Caco-2 (cell line): Measurements from ENCODE around the gene ADAM17. TPM values are rescaled to one million over a fixed set of nuclear protein-coding genes. Genes with fewer than 3 reads are reported as not detected.

Experiments
- BruUV-seq: library from RNA; stranded (reverse); fragments of 400-500 nt; replicated peaks from 2 replicates; lab custom pipeline; 2021; lab: Mats Ljungman, UMichigan
- CTCF ChIA-PET: fragments of 300-600 bp; sonication (Branson Sonifier 250); formaldehyde crosslinking; loops from one replicate; lab custom pipeline; 2022; ENCODE audit warnings: antibody characterized with exemption; lab: Charles Lee
- POLR2A ChIA-PET: fragments of 300-600 bp; sonication (Branson Sonifier 250); formaldehyde crosslinking; loops from one replicate; lab custom pipeline; 2022; ENCODE audit warnings: antibody characterized with exemption; lab: Charles Lee
- DNase-seq, 2 experiments: peaks; one replicate each; pipeline versions ENCODE4 v3.0.0 to v3.0.0-alpha.2; 2020 to 2022
- H3K27me3 ChIP-seq: replicated peaks from 2 replicates; pipeline ENCODE4 v1.6.0; 2011; ENCODE audit warnings: low read length; ENCODE audit not compliant: control insufficient read depth, insufficient read depth
- H3K36me3 ChIP-seq: 2 replicates; pipeline ENCODE4 v1.5.1; 2011; ENCODE audit warnings: low read length; ENCODE audit not compliant: control insufficient read depth, insufficient read depth
- H3K4me1 ChIP-seq: fragments of 250-450 bp; sonication (Bioruptor Pico); 2 replicates; pipeline ENCODE4 v1.5.1; 2020; ENCODE audit warnings: mild to moderate bottlenecking
- H3K4me3 ChIP-seq: 2 replicates; pipeline ENCODE4 v1.5.1; 2011; ENCODE audit warnings: low read depth, mild to moderate bottlenecking, control low read depth, low read length
- H3K9me3 ChIP-seq: fragments of 250-450 bp; sonication (Bioruptor Pico); 2 replicates; pipeline ENCODE4 v1.5.1; 2020; ENCODE audit warnings: mild to moderate bottlenecking, moderate library complexity
- H3K27ac Mint-ChIP-seq: one replicate; pipeline ENCODE4 v1.8.0; 2022; ENCODE audit warnings: mixed read lengths; ENCODE audit not compliant: unreplicated experiment
- H3K27me3 Mint-ChIP-seq: one replicate; pipeline ENCODE4 v1.8.0; 2022; ENCODE audit warnings: mixed read lengths; ENCODE audit not compliant: insufficient read depth, unreplicated experiment
- H3K36me3 Mint-ChIP-seq: one replicate; pipeline ENCODE4 v1.8.0; 2022; ENCODE audit warnings: mild to moderate bottlenecking, mixed read lengths; ENCODE audit not compliant: insufficient read depth, unreplicated experiment
- H3K4me1 Mint-ChIP-seq: one replicate; pipeline ENCODE4 v1.8.0; 2022; ENCODE audit warnings: low read depth, mixed read lengths; ENCODE audit not compliant: unreplicated experiment
- H3K4me3 Mint-ChIP-seq: one replicate; pipeline ENCODE4 v1.8.0; 2022; ENCODE audit warnings: mild to moderate bottlenecking, moderate library complexity, mixed read lengths; ENCODE audit not compliant: unreplicated experiment
- H3K9me3 Mint-ChIP-seq: one replicate; pipeline ENCODE4 v1.8.0; 2022; ENCODE audit warnings: mixed read lengths; ENCODE audit not compliant: unreplicated experiment
- CTCF ChIP-seq, 2 experiments: fragments of 200-600 bp in 1 of 2; IDR thresholded peaks; 1 replicate in 1 of 2; 2 replicates in 1 of 2; pipeline versions ENCODE4 v1.5.1 to v1.8.0; 2011 to 2022; ENCODE audit warnings: antibody characterized with exemption in 1 of 2, control low read depth in 1 of 2, inconsistent platforms in 1 of 2, low read depth in 1 of 2, low read length in 1 of 2, mild to moderate bottlenecking in 1 of 2, moderate library complexity in 1 of 2; ENCODE audit not compliant: insufficient read depth in 1 of 2, severe bottlenecking in 1 of 2, unreplicated experiment in 1 of 2
- intact Hi-C: fragments of 100-400 bp; cut with micrococcal nuclease; formaldehyde crosslinking; loops from one replicate; pipeline ENCODE4 v1.10.0; 2022; ENCODE audit not compliant: unreplicated experiment
- total RNA-seq: library from RNA; stranded (reverse); gene quantifications from 2 replicates; pipeline ENCODE4 v1.2.3, GENCODE V29; 2022

Gene ADAM17
- total RNA-seq, 1 experiment from 2014 or later, result 40.5 TPM

GRCh38 chr2:9477914-9478313 lies 77.7 kb downstream of the ADAM17 start:
- peaks cover 2% of the 10 kb centered on the region; the same call in 1 of the 2 replicates for H3K36me3 ChIP-seq
- no peaks in the 10 kb centered on the region; the same call in 1 of the 2 replicates for H3K4me1 ChIP-seq
- no peaks in the 10 kb centered on the region for H3K27me3 ChIP-seq
- Mint-ChIP-seq H3K4me1 (no peaks in the 10 kb centered on the region), H3K9me3 (no peaks in the 10 kb centered on the region), H3K27me3 (no peaks in the 10 kb centered on the region), H3K36me3 (peaks cover 52% of the 10 kb centered on the region), H3K4me3 (no peak overlapping the region), H3K27ac (no peak overlapping the region)
- BruUV-seq, result no TSS peak
- CTCF ChIA-PET, result no interaction called here
- no peak for DNase-seq
- H3K4me3 ChIP-seq, result no peak overlapping the region
- intact Hi-C loops, result no loop called here
- no peak for TF ChIP-seq CTCF (IDR thresholded peaks at IDR 0.05; ENCODE audit: insufficient read depth in 1 of 2, low read depth in 1 of 2, low read length in 1 of 2, severe bottlenecking in 1 of 2, unreplicated experiment in 1 of 2)
- POLR2A ChIA-PET, result no interaction called here
- H3K9me3 ChIP-seq, result no peaks in the 10 kb centered on the region

GRCh38 chr2:9474361-9475057 lies 81.1 kb downstream of the ADAM17 start, which contains the start of gene IAH1:
TSS of gene IAH1 (plus strand) at chr2:9474551. CDS start at chr2:9474567, 16 bp downstream.
- no peaks in the 10 kb centered on the region for H3K9me3 ChIP-seq
- Mint-ChIP-seq H3K9me3 (no peaks in the 10 kb centered on the region), H3K36me3 (peaks cover 58% of the 10 kb centered on the region), H3K4me1 (no peaks in the 10 kb centered on the region), H3K27ac (peak within 1 kb of the TSS; percentile 72), H3K4me3 (peak within 1 kb of the TSS; percentile 74), H3K27me3 (no peaks in the 10 kb centered on the region)
- ChIA-PET POLR2A (interaction anchor here (0.6 to 1.0 kb wide), 3 partner anchors 22 to 81 kb away, joined by 3 to 5 read pairs (median 3); no protein-coding TSS in a partner anchor), CTCF (interaction anchor here (0.6 to 2.3 kb wide), 2 partner anchors 10 to 81 kb away, joined by 3 to 6 read pairs; partner anchors contain the start of gene ADAM17)
- BruUV-seq, result no TSS peak
- H3K4me3 ChIP-seq, result peak within 1 kb of the TSS; percentile 72
- no peaks in the 10 kb centered on the region for H3K27me3 ChIP-seq
- H3K36me3 ChIP-seq, result peaks cover 4% of the 10 kb centered on the region; the same call in 1 of the 2 replicates
- no peak for TF ChIP-seq CTCF (IDR thresholded peaks at IDR 0.05; ENCODE audit: insufficient read depth in 1 of 2, low read depth in 1 of 2, low read length in 1 of 2, severe bottlenecking in 1 of 2, unreplicated experiment in 1 of 2)
- DNase-seq, result peak; percentile 49 to 70
- no peaks in the 10 kb centered on the region for H3K4me1 ChIP-seq
- intact Hi-C loops, result no loop called here

- no peaks in the 10 kb centered on the region for H3K27me3 ChIP-seq
- Mint-ChIP-seq H3K36me3 (peaks cover 59% of the 10 kb centered on the region), H3K9me3 (no peaks in the 10 kb centered on the region), H3K4me3 (peak overlapping the region; percentile 74), H3K27me3 (no peaks in the 10 kb centered on the region), H3K4me1 (no peaks in the 10 kb centered on the region), H3K27ac (no peak overlapping the region)
- POLR2A ChIA-PET, result interaction anchor here (0.8 kb wide), 1 partner anchor 52 kb away, joined by 5 read pairs; no protein-coding TSS in a partner anchor
- no peak for TF ChIP-seq CTCF (IDR thresholded peaks at IDR 0.05; ENCODE audit: insufficient read depth in 1 of 2, low read depth in 1 of 2, low read length in 1 of 2, severe bottlenecking in 1 of 2, unreplicated experiment in 1 of 2)
- no peak for DNase-seq
- BruUV-seq, result no TSS peak
- CTCF ChIA-PET, result interaction anchor here (1.0 to 2.3 kb wide), 2 partner anchors 82 to 332 kb away, joined by 5 to 6 read pairs; partner anchors contain the start of gene ADAM17
- intact Hi-C loops, result no loop called here
- peaks cover 4% of the 10 kb centered on the region; the same call in 1 of the 2 replicates for H3K36me3 ChIP-seq
- no peaks in the 10 kb centered on the region for H3K9me3 ChIP-seq
- no peaks in the 10 kb centered on the region for H3K4me1 ChIP-seq
- H3K4me3 ChIP-seq, result peak overlapping the region; percentile 72
Measured at GRCh38 chr2:9473985-9474360, 81.7 kb downstream of the ADAM17 start.
